GM23248 (cell line): ENCODE results near the gene C19orf67. TPM values are rescaled to one million over a fixed set of nuclear protein-coding genes. Genes with fewer than 3 reads are reported as not detected.

Experiments
- DNase-seq: peaks from one replicate; pipeline ENCODE4 v3.0.0-alpha.2; 2015
- H2AFZ ChIP-seq: fragments of 200-600 bp; sonication (generic); 2 replicates; pipeline ENCODE4 v1.6.1; 2016; ENCODE audit warnings: antibody characterized with exemption
- H3F3A ChIP-seq: fragments of 200-600 bp; sonication (generic); 2 replicates; pipeline ENCODE4 v1.6.1; 2016; ENCODE audit warnings: mild to moderate bottlenecking, antibody characterized with exemption, mixed run types; ENCODE audit not compliant: insufficient read depth
- H3K27ac ChIP-seq: fragments of 200-600 bp; sonication (generic); 2 replicates; pipeline ENCODE4 v1.5.1; 2016; ENCODE audit warnings: mild to moderate bottlenecking
- H3K27me3 ChIP-seq: fragments of 200-600 bp; sonication (generic); replicated peaks from 2 replicates; pipeline ENCODE4 v1.6.1; 2016; ENCODE audit warnings: mild to moderate bottlenecking; ENCODE audit not compliant: insufficient read depth
- H3K36me3 ChIP-seq: fragments of 200-600 bp; sonication (generic); 2 replicates; pipeline ENCODE4 v1.6.1; 2016; ENCODE audit warnings: low read depth, mild to moderate bottlenecking
- H3K4me1 ChIP-seq: fragments of 200-600 bp; sonication (generic); 2 replicates; pipeline ENCODE4 v1.6.1; 2016; ENCODE audit warnings: mild to moderate bottlenecking; ENCODE audit not compliant: insufficient read depth
- H3K4me2 ChIP-seq: fragments of 200-600 bp; sonication (generic); one replicate; pipeline ENCODE4 v1.6.1; 2016; ENCODE audit warnings: mild to moderate bottlenecking; ENCODE audit not compliant: unreplicated experiment
- H3K4me3 ChIP-seq: fragments of 200-600 bp; sonication (generic); 2 replicates; pipeline ENCODE4 v1.5.1; 2016; ENCODE audit warnings: mild to moderate bottlenecking
- H3K79me2 ChIP-seq: fragments of 200-600 bp; sonication (generic); 2 replicates; pipeline ENCODE4 v1.6.1; 2016; ENCODE audit warnings: mild to moderate bottlenecking; ENCODE audit not compliant: insufficient read depth
- H3K9ac ChIP-seq: fragments of 200-600 bp; sonication (generic); 2 replicates; pipeline ENCODE4 v1.6.1; 2016; ENCODE audit warnings: mild to moderate bottlenecking
- H3K9me2 ChIP-seq: fragments of 200-600 bp; sonication (generic); 2 replicates; pipeline ENCODE4 v1.6.1; 2016; ENCODE audit warnings: mixed run types, mild to moderate bottlenecking, moderate library complexity; ENCODE audit not compliant: insufficient read depth
- H3K9me3 ChIP-seq: fragments of 200-600 bp; sonication (generic); one replicate; pipeline ENCODE4 v1.6.1; 2017; ENCODE audit warnings: low read depth
- H4K20me1 ChIP-seq: fragments of 200-600 bp; sonication (generic); 2 replicates; pipeline ENCODE4 v1.6.0; 2016; ENCODE audit not compliant: insufficient read depth
- EZH2 ChIP-seq: fragments of 200-600 bp; sonication (generic); IDR thresholded peaks from 2 replicates; pipeline ENCODE4 v1.6.1; 2018; ENCODE audit warnings: antibody characterized with exemption, mild to moderate bottlenecking; ENCODE audit not compliant: insufficient read depth, poor library complexity, severe bottlenecking
- EZH2phosphoT487 ChIP-seq: fragments of 200-600 bp; sonication (generic); IDR thresholded peaks from 2 replicates; pipeline ENCODE4 v1.6.1; 2018; ENCODE audit warnings: antibody characterized with exemption, moderate library complexity, mild to moderate bottlenecking, low read depth; ENCODE audit not compliant: insufficient read depth
- WGBS, 2 experiments: methylation state at CpG; one replicate each; pipeline ENCODE4 v1.1.6; 2015 to 2017; ENCODE audit warnings: low lambda C conversion rate in 2 of 2, low coverage in 1 of 2; ENCODE audit errors: missing lambda C conversion rate in 2 of 2; 5-methylcytosine and 5-hydroxymethylcytosine counted together
- in situ Hi-C: fragments of 300-500 bp; cut with MboI; formaldehyde crosslinking; loops from 2 replicates; pipeline ENCODE4 v1.15.0; 2020
- polyA plus RNA-seq: library from polyadenylated mRNA; unstranded; fragments of >200 nt; fragmentation: Nextera tagmentation; extraction: Ambion mirVana; gene quantifications from 2 replicates; pipeline ENCODE4 v1.2.1, GENCODE V29; 2016
- total RNA-seq: library from RNA; depleted of rRNA; stranded (reverse); fragments of >200 nt; shearing (Covaris generic); gene quantifications from 2 replicates; pipeline ENCODE4 v1.2.3, GENCODE V29; 2014; rRNA removed

The C19orf67 gene
- total RNA-seq (not detected in 2 replicates), polyA plus RNA-seq (not detected in 2 replicates)

DNA sequence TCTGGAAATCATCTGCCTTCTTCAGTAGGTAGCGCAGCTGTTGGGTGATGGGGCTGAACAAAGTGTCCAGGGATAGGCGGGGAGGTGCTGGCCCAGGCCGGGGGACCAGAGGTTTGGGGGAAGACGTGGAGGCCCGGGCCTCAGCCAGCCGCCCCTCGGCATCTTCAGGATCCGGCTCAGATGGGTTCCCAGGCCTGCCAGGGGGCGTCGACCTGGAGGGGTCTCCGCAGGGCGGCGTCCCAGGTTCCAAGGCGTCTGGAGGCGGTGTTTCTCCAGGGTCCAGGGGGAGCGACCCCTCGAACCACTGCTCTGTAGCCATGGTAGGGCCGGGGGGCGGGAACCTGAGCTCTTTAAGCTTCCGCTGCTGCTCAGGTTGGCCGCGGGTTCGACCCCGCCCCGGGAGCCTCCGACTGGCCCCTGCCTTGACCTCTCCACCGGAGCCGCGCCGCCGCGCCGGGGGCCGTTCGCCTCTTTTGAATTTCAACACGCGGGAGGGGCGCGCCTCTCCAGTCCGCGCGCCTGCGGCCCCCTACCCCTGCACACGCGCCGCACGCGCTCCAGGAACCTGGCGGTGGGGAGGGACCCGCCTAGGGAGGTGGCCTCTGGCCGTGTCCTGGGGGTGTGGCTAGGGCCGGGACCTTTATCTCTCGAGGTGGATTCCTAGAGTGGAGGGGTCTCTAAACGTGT, at the start of gene C19orf67:
Gene C19orf67 (minus strand): TSS at position 475 of the 687 bp plus-strand sequence. CDS start 156 bp downstream, at position 319.
- no peaks in the 10 kb centered on the region for H3K36me3 ChIP-seq
- peaks cover 15% of the 10 kb centered on the region for H3F3A ChIP-seq
- H3K27ac ChIP-seq = no peak within 1 kb of the TSS
- no peak for DNase-seq
- no peak for TF ChIP-seq EZH2
- TF ChIP-seq EZH2phosphoT487 = no peak
- no peaks in the 10 kb centered on the region for H3K27me3 ChIP-seq
- H2AFZ ChIP-seq = no peak within 1 kb of the TSS
- in situ Hi-C loops = no loop called here
- H3K4me1 ChIP-seq = peaks cover 10% of the 10 kb centered on the region
- no peak within 1 kb of the TSS for H3K9ac ChIP-seq
- no peak within 1 kb of the TSS for H3K4me3 ChIP-seq
- no peaks in the 10 kb centered on the region for H4K20me1 ChIP-seq
- no peak within 1 kb of the TSS for H3K4me2 ChIP-seq
- no peaks in the 10 kb centered on the region for H3K9me2 ChIP-seq
- H3K79me2 ChIP-seq = peaks cover 23% of the 10 kb centered on the region
- WGBS, 2 experiments = 71 to 77% methylated on average over 46 to 51 of the region's 54 CpGs
- H3K9me3 ChIP-seq = no peaks in the 10 kb centered on the region

- Histone ChIP-seq H3K4me1 (peaks cover 16% of the 10 kb centered on the region), H3K79me2 (peaks cover 18% of the 10 kb centered on the region), H3K27me3 (no peaks in the 10 kb centered on the region), H3K4me3 (peak overlapping the region; percentile 75), H4K20me1 (no peaks in the 10 kb centered on the region), H3K36me3 (no peaks in the 10 kb centered on the region), H2AFZ (no peak overlapping the region; the same call in 1 of the 2 replicates), H3F3A (peaks cover 9% of the 10 kb centered on the region), H3K27ac (no peak overlapping the region), H3K9me2 (no peaks in the 10 kb centered on the region), H3K9me3 (no peaks in the 10 kb centered on the region), H3K4me2 (peak overlapping the region; percentile 69), H3K9ac (peak overlapping the region; percentile 67)
- TF ChIP-seq EZH2phosphoT487 (no peak), EZH2 (no peak)
- DNase-seq = no peak
- 21 to 23% methylated on average over 6 of the region's 6 CpGs for WGBS, 2 experiments
- in situ Hi-C loops = no loop called here
These were observed 49.8 kb upstream of the C19orf67 start for GRCh38 chr19:14135355-14135754.

DNA sequence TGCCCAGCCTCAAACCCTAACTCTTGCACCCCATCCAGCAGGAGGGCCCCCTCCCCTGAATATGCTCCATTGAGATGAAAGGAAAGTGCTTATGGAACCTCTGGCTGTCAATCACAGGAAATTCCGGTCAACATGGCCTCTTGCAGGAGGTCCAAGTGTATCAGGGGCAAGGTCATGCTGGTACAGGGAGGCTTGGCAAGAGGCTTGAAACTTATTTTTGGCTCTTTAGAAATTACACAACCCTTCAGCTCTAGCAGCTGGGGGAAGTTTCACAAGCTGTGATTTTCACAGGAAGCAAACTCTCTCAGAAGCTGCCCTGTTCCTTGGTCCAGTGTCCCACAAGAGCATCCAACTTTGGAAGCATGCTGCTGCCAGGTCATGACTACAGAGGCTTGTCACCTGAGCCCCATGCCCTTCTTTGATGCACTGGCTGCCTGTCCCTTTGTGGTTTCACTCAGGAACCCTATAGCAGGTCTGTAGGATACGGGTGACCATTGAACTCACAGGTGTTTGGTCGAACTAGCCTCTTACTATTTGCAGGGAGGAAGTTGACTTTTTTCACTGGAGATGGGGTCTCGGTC, 42.4 kb upstream of the C19orf67 start:
- no peak for TF ChIP-seq EZH2phosphoT487
- TF ChIP-seq EZH2 = no peak
- Histone ChIP-seq H2AFZ (no peak overlapping the region), H3K9me3 (no peaks in the 10 kb centered on the region), H3K9ac (no peak overlapping the region), H3K79me2 (no peaks in the 10 kb centered on the region), H3K4me3 (no peak overlapping the region), H3K27me3 (no peaks in the 10 kb centered on the region), H3K9me2 (no peaks in the 10 kb centered on the region), H4K20me1 (no peaks in the 10 kb centered on the region), H3F3A (no peaks in the 10 kb centered on the region), H3K4me2 (no peak overlapping the region), H3K36me3 (no peaks in the 10 kb centered on the region), H3K4me1 (no peaks in the 10 kb centered on the region), H3K27ac (no peak overlapping the region)
- DNase-seq = no peak
- in situ Hi-C loops = no loop called here
- 62 to 65% methylated on average over 4 of the region's 4 CpGs for WGBS, 2 experiments

DNA sequence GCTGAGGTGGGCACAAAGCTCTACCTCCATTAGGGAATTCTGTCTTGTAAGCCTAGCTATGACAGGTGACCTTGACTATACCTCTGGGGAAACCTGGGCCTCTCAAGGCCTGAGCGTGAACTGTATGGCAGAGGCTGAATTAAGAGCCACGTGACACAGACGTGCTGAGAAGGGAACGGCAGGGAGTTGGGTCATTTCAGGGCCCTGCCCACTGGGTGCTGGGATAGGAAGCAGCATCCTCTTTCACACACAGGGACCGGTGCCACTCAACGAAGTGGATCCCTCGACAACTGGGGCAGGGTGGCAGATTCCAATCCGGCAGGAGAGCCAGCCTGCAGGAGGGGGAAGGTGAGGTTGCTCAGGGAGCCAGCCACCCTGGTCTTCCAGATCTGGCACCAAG, 41.6 kb upstream of the C19orf67 start:
- H3K27ac ChIP-seq = no peak overlapping the region
- no peak overlapping the region for H3K9ac ChIP-seq
- H3K4me1 ChIP-seq = no peaks in the 10 kb centered on the region
- no peaks in the 10 kb centered on the region for H3K79me2 ChIP-seq
- no peaks in the 10 kb centered on the region for H3K36me3 ChIP-seq
- WGBS, 2 experiments = 85 to 86% methylated on average over 8 of the region's 8 CpGs
- H3K4me3 ChIP-seq = no peak overlapping the region
- H4K20me1 ChIP-seq = no peaks in the 10 kb centered on the region
- no peaks in the 10 kb centered on the region for H3K9me3 ChIP-seq
- no peaks in the 10 kb centered on the region for H3K27me3 ChIP-seq
- TF ChIP-seq EZH2 = no peak
- TF ChIP-seq EZH2phosphoT487 = no peak
- H3F3A ChIP-seq = no peaks in the 10 kb centered on the region
- no peak overlapping the region for H2AFZ ChIP-seq
- in situ Hi-C loops = no loop called here
- no peak for DNase-seq
- H3K4me2 ChIP-seq = no peak overlapping the region
- H3K9me2 ChIP-seq = no peaks in the 10 kb centered on the region
